ENCODE results near the gene SPATS2L. TPM values are rescaled to one million over a fixed set of nuclear protein-coding genes. Genes with fewer than 3 reads are reported as not detected.

Gene SPATS2L
- total RNA-seq, 1 donor from 2014 or later = 36.6 TPM

DNA sequence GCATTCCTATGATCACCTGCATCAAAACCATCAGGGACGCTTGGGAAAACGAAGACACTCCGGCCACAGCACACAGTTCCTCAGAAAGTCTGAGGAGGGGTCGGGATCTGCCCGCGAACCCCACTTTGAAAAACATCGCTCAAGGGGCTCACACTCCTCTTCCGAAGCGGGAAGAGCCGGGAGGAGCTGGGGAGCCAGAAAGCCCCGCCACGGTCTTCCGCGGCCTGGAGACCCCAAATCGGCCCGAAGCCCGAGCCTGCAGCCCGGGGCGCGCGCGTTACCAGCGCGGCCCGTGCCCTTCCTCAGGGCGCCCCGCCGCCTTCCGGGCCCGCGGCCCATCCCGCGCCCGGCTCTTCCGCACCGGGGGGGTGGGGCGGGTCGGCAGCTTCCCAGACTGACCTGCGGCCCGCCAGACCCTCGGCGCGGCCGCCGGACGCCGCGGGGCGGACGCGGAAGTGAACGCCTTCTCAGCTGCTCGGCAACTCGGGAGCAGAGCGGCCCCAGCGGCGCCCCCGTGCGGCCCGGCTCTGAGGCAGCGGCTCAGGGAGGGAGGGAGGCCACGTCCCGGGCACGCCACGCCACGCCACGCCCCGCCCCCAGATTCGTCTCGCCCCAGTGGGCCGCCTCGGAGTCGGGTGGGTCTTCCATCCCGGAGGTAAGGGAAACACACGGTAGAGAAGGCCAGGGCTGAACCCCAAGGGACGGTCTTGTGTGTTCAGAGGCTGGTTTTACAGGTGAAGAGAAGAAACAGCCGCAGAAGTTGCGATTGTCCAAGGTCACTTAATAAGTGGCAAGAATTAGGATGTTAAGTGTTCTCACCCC, 203.3 kb downstream of the SPATS2L start, which contains the start of gene KCTD18:
Gene KCTD18 (minus strand): TSS at position 457 of the 822 bp plus-strand sequence. CDS start 3,052 bp downstream, outside the sequence.
- peak within 1 kb of the TSS; percentile 80 to 82 for H3K27ac ChIP-seq
- H3K36me3 ChIP-seq = peaks cover 0 to under 1% of the 10 kb centered on the region in 2 donors
- H3K27me3 ChIP-seq = no peaks in the 10 kb centered on the region
- peak; percentile 70 to 88 (median 86) for TF ChIP-seq CTCF (IDR thresholded peaks at IDR 0.05)
- H3K4me3 ChIP-seq = peak within 1 kb of the TSS; percentile 55 to 87
- intact Hi-C loops (cut with DNase I) = loop anchor here (2.0 kb wide), 1 partner anchor 17 kb away; the partner anchor contains the start of gene SGO2
- no peaks in the 10 kb centered on the region for H3K9me3 ChIP-seq
- peak; percentile 55 to 94 for DNase-seq (ENCODE audit: low spot score in 2 of 2)
- H3K4me1 ChIP-seq = peaks cover 0 to 12% of the 10 kb centered on the region in 2 donors

DNA sequence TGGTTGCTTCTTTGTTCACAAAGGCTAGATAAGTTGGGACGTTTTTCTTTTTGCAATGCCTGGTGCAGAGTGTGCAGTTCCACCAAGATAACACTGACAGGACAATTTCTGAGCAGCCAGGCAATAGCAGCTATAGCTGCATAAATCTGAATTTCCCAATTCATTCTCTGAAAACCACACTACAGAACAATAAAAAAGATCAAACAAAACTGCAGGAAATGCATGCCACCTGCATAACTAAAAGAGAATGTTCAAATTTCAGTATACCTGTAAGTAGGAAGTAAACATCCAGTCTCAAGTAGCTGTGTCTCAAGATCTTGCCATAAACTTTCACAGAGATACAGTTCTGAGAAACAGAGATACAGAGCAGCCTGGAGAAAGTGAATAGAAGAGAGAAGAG, 208.7 kb downstream of the SPATS2L start:
- no peak for DNase-seq (ENCODE audit: low spot score in 2 of 2)
- Histone ChIP-seq H3K9me3 (no peaks in the 10 kb centered on the region), H3K4me3 (no peak overlapping the region), H3K4me1 (peaks cover 0 to 5% of the 10 kb centered on the region in 2 donors), H3K27me3 (no peaks in the 10 kb centered on the region), H3K36me3 (no peaks in the 10 kb centered on the region), H3K27ac (no peak overlapping the region)
- no peak for TF ChIP-seq CTCF (IDR thresholded peaks at IDR 0.05)
- intact Hi-C loops (cut with DNase I) = no loop called here

DNA sequence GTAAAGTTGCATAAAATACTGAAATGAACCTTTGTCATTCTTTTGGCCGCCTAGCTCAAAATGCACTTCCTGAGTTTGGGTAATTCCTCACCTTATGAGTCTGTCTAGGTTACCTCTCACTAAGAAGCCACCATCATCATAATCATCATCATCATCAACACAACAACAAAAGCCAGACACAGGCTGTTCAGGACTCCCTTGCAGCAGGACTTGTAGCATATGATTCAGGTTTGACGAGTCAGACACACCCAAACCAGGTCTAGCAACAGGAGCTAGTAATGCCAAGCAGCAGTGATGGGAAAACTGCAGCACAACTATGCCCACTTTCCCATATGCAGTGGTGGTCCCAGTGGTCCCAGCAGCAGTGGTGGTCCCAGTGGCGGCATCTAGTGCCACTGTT, 216.7 kb downstream of the SPATS2L start:
- Histone ChIP-seq H3K4me1 (peaks cover 0 to 6% of the 10 kb centered on the region in 2 donors), H3K27me3 (no peaks in the 10 kb centered on the region), H3K9me3 (no peaks in the 10 kb centered on the region), H3K27ac (no peak overlapping the region), H3K4me3 (no peak overlapping the region), H3K36me3 (no peaks in the 10 kb centered on the region)
- no peak for TF ChIP-seq CTCF (IDR thresholded peaks at IDR 0.05)
- intact Hi-C loops (cut with DNase I) = loop anchor here (10.0 kb wide), 1 partner anchor 342 kb away; the partner anchor contains the start of gene CLK1
- DNase-seq (ENCODE audit: low spot score in 2 of 2) = no peak

DNA sequence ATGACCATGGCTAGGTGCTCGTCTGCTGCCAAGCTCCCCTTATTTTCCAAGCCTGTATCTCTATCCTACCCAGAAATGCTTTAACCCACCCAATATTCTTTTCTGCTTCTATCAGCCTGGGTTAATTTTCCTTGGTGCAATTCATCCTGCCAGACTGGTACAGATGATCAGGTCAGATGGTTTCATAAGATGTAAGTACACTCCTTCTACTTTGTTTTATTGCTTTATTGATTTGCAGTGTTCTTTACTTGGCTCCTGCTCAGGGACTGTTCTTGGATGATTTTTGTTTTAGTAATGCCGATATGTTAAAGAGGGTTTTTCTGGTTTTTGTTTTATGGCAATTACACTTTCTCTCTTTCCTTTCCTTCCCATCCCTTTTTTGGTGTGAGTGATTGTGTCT, 217.1 kb downstream of the SPATS2L start:
- TF ChIP-seq CTCF (IDR thresholded peaks at IDR 0.05) = no peak
- Histone ChIP-seq H3K4me3 (no peak overlapping the region), H3K9me3 (no peaks in the 10 kb centered on the region), H3K27ac (no peak overlapping the region), H3K4me1 (peaks cover 0 to 6% of the 10 kb centered on the region in 2 donors), H3K27me3 (no peaks in the 10 kb centered on the region), H3K36me3 (no peaks in the 10 kb centered on the region)
- no peak for DNase-seq (ENCODE audit: low spot score in 2 of 2)
- intact Hi-C loops (cut with DNase I) = loop anchor here (10.0 kb wide), 1 partner anchor 341 kb away; the partner anchor contains the start of gene CLK1

DNA sequence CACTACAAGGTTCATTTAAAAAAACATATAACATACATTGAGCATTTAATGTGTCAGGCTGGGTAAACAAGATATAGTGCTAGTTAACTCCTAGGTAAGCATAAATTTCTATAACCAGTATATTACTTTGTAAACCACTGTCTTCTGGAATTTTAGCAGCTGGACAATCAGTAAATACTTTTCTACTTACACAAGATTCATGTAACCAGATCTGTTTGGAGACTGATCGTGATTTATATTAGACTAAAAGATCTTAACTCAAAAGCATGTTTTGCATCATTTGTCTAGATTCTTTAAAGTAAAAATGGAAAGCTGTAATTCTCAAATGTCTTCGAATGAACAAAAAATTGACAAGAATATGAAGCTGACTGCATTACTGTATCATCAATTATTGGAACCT, 218.6 kb downstream of the SPATS2L start:
- no peak overlapping the region for H3K27ac ChIP-seq
- H3K4me3 ChIP-seq = peak overlapping the region in 1 of 2 donors; percentile 69
- no peak for DNase-seq (ENCODE audit: low spot score in 2 of 2)
- no peaks in the 10 kb centered on the region for H3K9me3 ChIP-seq
- TF ChIP-seq CTCF (IDR thresholded peaks at IDR 0.05) = no peak
- no peaks in the 10 kb centered on the region for H3K36me3 ChIP-seq
- H3K4me1 ChIP-seq = peaks cover 0 to 6% of the 10 kb centered on the region in 2 donors
- intact Hi-C loops (cut with DNase I) = loop anchor here (10.0 kb wide), 1 partner anchor 340 kb away; the partner anchor contains the start of gene CLK1
- no peaks in the 10 kb centered on the region for H3K27me3 ChIP-seq
